ENCODE data around the gene CPAMD8. TPM values are rescaled to one million over a fixed set of nuclear protein-coding genes. Genes with fewer than 3 reads are reported as not detected.
"Not testable (repeated sequence)": the region's sequence is repeated elsewhere in the genome, so short reads cannot be mapped to it uniquely, and the experiment has no call there.

The CPAMD8 gene
- total RNA-seq, 1 donor from 2014 or later = 42.9 TPM

DNA sequence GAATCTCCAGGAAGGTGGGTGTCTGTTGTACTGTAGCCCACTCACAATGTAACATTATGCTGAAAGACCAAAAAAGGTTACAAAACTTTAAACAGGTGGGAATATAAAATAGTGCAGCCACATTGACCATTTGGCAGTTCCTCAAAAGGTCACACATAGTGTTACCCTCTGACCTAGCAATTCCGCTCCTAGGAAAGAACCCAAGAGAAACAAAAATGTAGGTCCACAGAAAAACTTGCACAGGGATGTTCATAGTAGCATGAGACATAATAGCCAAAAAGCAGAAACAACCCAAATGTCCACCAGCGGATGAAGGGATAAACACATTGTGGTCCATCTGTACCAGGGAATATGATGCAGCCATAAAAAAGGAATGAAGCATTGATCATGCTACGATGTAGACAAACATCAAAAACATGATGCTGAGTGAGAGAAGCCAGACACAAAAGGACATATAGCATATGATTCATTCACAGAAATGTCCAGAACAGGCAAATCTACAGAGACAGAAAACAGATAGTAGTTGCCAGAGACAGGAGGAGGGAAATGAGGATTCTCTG lies 27.9 kb downstream of the CPAMD8 start:
- no peaks in the 10 kb centered on the region for H3K27me3 Mint-ChIP-seq
- H3K27ac Mint-ChIP-seq = no peak overlapping the region
- TF ChIP-seq, protein P1, sequence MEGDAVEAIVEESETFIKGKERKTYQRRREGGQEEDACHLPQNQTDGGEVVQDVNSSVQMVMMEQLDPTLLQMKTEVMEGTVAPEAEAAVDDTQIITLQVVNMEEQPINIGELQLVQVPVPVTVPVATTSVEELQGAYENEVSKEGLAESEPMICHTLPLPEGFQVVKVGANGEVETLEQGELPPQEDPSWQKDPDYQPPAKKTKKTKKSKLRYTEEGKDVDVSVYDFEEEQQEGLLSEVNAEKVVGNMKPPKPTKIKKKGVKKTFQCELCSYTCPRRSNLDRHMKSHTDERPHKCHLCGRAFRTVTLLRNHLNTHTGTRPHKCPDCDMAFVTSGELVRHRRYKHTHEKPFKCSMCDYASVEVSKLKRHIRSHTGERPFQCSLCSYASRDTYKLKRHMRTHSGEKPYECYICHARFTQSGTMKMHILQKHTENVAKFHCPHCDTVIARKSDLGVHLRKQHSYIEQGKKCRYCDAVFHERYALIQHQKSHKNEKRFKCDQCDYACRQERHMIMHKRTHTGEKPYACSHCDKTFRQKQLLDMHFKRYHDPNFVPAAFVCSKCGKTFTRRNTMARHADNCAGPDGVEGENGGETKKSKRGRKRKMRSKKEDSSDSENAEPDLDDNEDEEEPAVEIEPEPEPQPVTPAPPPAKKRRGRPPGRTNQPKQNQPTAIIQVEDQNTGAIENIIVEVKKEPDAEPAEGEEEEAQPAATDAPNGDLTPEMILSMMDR (conservative IDR thresholded peaks at IDR 0.05) = no peak
- no peaks in the 10 kb centered on the region for H3K4me1 Mint-ChIP-seq (ENCODE audit: unreplicated experiment)
- H3K4me3 Mint-ChIP-seq = no peak overlapping the region
- no peak for DNase-seq (ENCODE audit: extremely low spot score, unreplicated experiment)
- H3K36me3 Mint-ChIP-seq = peaks cover 21% of the 10 kb centered on the region
- peaks cover 6% of the 10 kb centered on the region for H3K9me3 Mint-ChIP-seq

DNA sequence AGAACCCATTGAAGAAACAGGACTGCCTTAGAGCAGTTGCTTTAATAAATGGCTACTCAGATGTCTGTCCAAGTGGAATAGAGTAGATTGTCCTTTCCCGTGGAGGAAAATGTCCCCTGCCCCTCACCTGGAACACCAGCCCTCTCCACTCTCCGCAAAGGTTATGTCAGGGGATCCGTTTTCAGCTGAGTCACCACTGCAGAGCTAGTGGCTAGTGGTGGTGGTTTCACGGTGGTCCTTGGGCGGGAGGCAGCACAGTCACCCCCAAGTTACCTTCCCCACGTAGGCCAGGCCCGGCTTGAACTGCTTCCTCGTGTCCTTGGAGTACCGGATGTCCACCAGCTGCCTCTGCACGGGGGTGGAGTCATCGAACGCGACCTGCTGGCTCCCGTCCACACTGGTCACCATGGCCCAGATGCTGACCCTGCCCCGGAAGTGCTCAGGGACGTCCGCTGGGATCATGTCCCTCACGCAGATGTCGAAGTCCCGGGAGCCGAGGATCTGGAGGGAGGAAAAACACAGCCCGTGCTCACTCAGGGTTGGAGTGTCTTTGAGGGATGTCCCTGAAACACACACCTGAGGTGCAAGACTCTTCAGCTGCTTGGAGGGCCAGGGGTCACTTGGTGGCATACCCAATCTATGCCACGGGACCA lies 29.6 kb downstream of the CPAMD8 start:
- not testable (repeated sequence) for H3K9me3 Mint-ChIP-seq; H3K27ac Mint-ChIP-seq; DNase-seq (ENCODE audit: extremely low spot score, unreplicated experiment); H3K27me3 Mint-ChIP-seq; H3K4me1 Mint-ChIP-seq (ENCODE audit: unreplicated experiment); H3K4me3 Mint-ChIP-seq
- H3K36me3 Mint-ChIP-seq = peaks cover 30% of the 10 kb centered on the region

DNA sequence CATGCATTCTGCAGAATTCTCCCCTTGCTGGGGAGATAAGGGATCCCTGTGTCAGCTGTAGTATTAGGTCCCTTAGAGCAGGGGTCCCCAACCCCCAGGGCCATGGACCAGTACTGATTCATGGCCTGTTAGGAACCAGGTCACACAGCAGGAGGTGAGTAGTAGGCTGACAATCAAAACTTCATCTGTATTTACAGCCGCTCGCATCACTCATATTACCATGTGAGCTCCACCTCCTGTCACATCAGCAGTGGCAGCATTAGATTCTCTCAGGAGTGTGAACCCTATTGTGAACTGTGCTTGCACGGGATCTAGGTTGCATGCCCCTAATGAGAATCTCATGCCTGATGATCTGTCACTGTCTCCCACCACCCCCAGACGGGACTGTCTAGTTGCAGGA lies 37.9 kb downstream of the CPAMD8 start:
- H3K4me1 Mint-ChIP-seq (ENCODE audit: unreplicated experiment) = no peaks in the 10 kb centered on the region
- peaks cover 8% of the 10 kb centered on the region for H3K9me3 Mint-ChIP-seq
- DNase-seq (ENCODE audit: extremely low spot score, unreplicated experiment) = no peak
- no peaks in the 10 kb centered on the region for H3K27me3 Mint-ChIP-seq
- TF ChIP-seq, protein P1 (conservative IDR thresholded peaks at IDR 0.05) = no peak
- H3K4me3 Mint-ChIP-seq = no peak overlapping the region
- no peak overlapping the region for H3K27ac Mint-ChIP-seq
- peaks cover 23% of the 10 kb centered on the region for H3K36me3 Mint-ChIP-seq

DNA sequence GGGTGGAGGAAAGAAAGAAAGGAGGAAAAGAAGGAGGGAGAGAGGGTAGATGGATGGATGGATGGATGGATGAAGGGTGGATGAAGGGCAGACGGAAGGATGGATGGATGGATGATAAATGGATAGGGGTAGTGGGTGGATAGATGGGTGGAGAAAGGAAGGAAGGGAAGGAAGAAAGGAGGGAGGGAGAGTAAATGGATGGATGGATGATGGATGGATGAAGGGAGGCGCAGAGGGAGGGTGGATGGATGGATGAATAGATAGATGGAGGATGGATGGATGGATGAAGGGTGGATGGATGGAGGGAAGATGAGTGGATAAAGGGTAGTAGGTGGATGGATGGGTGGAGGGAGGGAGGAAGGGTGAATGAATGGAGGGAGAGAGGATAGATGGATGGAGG lies 41.2 kb downstream of the CPAMD8 start:
- H3K4me1 Mint-ChIP-seq (ENCODE audit: unreplicated experiment) = no peaks in the 10 kb centered on the region
- no peak overlapping the region for H3K27ac Mint-ChIP-seq
- H3K36me3 Mint-ChIP-seq = peaks cover 16% of the 10 kb centered on the region
- no peak overlapping the region for H3K4me3 Mint-ChIP-seq
- no peaks in the 10 kb centered on the region for H3K27me3 Mint-ChIP-seq
- peaks cover 10% of the 10 kb centered on the region for H3K9me3 Mint-ChIP-seq
- DNase-seq (ENCODE audit: extremely low spot score, unreplicated experiment) = no peak
- TF ChIP-seq, protein P1 (conservative IDR thresholded peaks at IDR 0.05) = no peak

DNA sequence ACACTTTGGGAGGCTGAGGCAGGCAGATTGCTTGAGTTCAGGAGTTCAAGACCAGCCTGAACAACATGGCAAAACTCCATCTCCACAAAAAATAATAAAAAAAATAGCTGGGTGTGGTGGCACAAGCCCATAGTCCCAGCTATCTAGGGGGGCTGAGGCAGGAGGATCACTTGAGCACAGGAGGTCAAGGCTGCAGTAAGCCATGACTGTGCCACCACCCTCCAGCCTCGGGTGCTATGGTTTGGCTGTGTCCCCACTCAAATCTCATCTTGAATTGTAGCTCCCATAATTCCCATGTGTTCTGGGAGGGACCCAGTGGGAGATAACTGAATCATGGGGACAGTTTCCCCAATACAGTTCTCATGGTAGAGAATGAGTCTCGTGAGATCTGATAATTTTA lies 44.0 kb downstream of the CPAMD8 start:
- Mint-ChIP-seq H3K9me3 (peaks cover 19% of the 10 kb centered on the region), H3K36me3 (peaks cover 11% of the 10 kb centered on the region)
- not testable (repeated sequence) for H3K4me1 Mint-ChIP-seq (ENCODE audit: unreplicated experiment); H3K27me3 Mint-ChIP-seq; DNase-seq (ENCODE audit: extremely low spot score, unreplicated experiment); H3K27ac Mint-ChIP-seq; H3K4me3 Mint-ChIP-seq

DNA sequence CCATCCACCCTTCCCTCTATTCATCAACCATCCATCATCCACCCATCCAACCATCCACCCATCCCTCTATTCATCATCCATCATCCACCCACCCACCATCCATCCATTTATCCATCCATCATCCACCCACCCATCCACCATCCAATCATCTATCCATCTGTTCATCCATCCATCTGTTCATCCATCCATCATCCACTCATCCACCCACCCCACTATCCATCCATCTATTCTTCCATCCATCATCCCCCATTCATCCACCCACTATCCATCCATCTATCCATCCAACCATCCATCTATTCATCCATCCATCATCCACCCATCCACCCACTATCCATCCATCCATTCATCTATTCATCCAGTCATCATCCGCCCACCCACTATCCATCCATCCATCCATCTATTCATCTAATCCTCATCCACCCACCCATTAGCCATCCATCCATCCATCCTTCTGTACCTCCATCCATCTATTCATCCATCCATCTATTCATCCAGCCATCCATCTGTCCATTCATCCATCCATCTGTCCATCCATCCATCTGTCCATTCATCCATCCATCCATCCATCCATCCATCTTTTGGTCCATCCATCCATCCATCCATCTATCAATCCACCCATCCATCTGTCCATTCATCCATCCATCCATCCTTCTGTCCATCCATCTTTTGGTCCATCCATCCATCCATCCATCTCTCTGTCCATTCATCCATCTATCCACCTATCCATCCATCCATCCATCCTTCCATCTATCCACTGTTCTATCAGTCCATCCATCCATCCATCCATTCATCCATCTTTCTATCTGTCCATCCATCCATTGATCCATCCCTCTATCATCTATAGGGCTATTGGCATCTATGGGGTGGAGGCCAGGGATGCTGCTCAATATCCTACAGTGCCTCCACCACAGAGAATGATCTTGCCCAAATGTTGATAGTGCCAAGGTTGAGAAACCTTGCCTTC lies 47.5 kb downstream of the CPAMD8 start:
- peaks cover 15% of the 10 kb centered on the region for H3K9me3 Mint-ChIP-seq
- no peak overlapping the region for H3K4me3 Mint-ChIP-seq
- H3K36me3 Mint-ChIP-seq = peaks cover 6% of the 10 kb centered on the region
- H3K27ac Mint-ChIP-seq = no peak overlapping the region
- TF ChIP-seq, protein P1 (conservative IDR thresholded peaks at IDR 0.05) = no peak
- no peaks in the 10 kb centered on the region for H3K4me1 Mint-ChIP-seq (ENCODE audit: unreplicated experiment)
- no peak for DNase-seq (ENCODE audit: extremely low spot score, unreplicated experiment)
- H3K27me3 Mint-ChIP-seq = no peaks in the 10 kb centered on the region

Measured in type B pancreatic cell (in vitro differentiated cells).